IPS-20b (cell line): ENCODE results near the gene KCTD14.
"Not testable (repeated sequence)": the region's sequence is repeated elsewhere in the genome, so short reads cannot be mapped to it uniquely, and the experiment has no call there.

Experiments
- H3K27ac ChIP-seq: one replicate; pipeline ENCODE4 v1.5.1; 2013; ENCODE audit warnings: low read length
- H3K27me3 ChIP-seq: 2 replicates; pipeline ENCODE4 v1.6.1; 2013; ENCODE audit warnings: mild to moderate bottlenecking, low read length, inconsistent platforms; ENCODE audit not compliant: insufficient read depth
- H3K36me3 ChIP-seq: 2 replicates; pipeline ENCODE4 v1.6.1; 2013; ENCODE audit warnings: low read depth, mild to moderate bottlenecking, inconsistent platforms, low read length, moderate library complexity; ENCODE audit not compliant: insufficient read depth
- H3K4me1 ChIP-seq: 2 replicates; pipeline ENCODE4 v1.6.1; 2013; ENCODE audit warnings: mild to moderate bottlenecking, control low read depth, inconsistent platforms, low read length, moderate library complexity; ENCODE audit not compliant: insufficient read depth
- H3K4me3 ChIP-seq: 2 replicates; pipeline ENCODE4 v1.5.1; 2013; ENCODE audit warnings: mild to moderate bottlenecking, low read length, inconsistent platforms
- H3K9ac ChIP-seq: 2 replicates; pipeline ENCODE4 v1.6.1; 2013; ENCODE audit warnings: low read depth, mild to moderate bottlenecking, inconsistent platforms, low read length, moderate library complexity
- H3K9me3 ChIP-seq: 2 replicates; pipeline ENCODE4 v1.6.1; 2013; ENCODE audit warnings: mild to moderate bottlenecking, low read depth, low read length, inconsistent platforms; ENCODE audit not compliant: insufficient read depth

Gene KCTD14

GRCh38 chr11:78061088-78061920, 38.2 kb upstream of the KCTD14 start:
- no peak overlapping the region for H3K27ac ChIP-seq
- H3K4me3 ChIP-seq, result no peak overlapping the region
- no peaks in the 10 kb centered on the region for H3K4me1 ChIP-seq
- H3K9ac ChIP-seq, result no peak overlapping the region
- H3K27me3 ChIP-seq, result no peaks in the 10 kb centered on the region
- no peaks in the 10 kb centered on the region for H3K9me3 ChIP-seq
- H3K36me3 ChIP-seq, result no peaks in the 10 kb centered on the region

GRCh38 chr11:78060533-78060932, 37.5 kb upstream of the KCTD14 start:
- no peak overlapping the region for H3K27ac ChIP-seq
- H3K4me1 ChIP-seq, result no peaks in the 10 kb centered on the region
- H3K27me3 ChIP-seq, result no peaks in the 10 kb centered on the region
- H3K9me3 ChIP-seq, result no peaks in the 10 kb centered on the region
- H3K36me3 ChIP-seq, result no peaks in the 10 kb centered on the region
- no peak overlapping the region for H3K4me3 ChIP-seq
- H3K9ac ChIP-seq, result no peak overlapping the region

DNA sequence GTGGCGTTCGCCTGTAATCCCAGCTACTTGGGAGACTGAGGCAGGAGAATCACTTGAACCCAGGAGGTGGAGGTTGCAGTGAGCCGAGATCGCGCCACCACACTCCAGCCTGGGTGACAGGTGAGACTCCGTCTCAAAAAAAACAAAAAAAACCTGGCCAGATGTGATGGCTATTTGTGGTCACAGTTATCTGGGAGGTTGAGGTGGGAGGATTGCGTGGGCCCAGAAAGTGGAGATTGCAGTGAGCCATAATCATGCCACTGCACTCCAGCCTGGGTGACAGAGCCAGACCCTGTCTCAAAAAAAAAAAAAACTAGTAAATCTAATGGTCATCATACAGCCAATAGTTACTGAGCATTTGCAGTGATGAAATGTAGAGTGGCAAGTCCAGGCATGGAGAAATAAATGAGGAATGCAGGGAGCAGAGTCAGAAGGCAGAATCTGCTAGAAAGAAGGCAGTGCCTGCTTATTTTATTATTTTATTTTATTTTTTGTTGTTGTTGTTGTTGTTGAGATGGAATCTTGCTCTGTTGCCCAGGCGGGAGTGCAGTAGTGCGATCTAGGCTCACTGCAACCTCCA, 36.8 kb upstream of the KCTD14 start:
- H3K4me1 ChIP-seq, H3K4me3 ChIP-seq, H3K36me3 ChIP-seq, H3K27me3 ChIP-seq, H3K9me3 ChIP-seq, H3K9ac ChIP-seq, H3K27ac ChIP-seq: not testable (repeated sequence)

DNA sequence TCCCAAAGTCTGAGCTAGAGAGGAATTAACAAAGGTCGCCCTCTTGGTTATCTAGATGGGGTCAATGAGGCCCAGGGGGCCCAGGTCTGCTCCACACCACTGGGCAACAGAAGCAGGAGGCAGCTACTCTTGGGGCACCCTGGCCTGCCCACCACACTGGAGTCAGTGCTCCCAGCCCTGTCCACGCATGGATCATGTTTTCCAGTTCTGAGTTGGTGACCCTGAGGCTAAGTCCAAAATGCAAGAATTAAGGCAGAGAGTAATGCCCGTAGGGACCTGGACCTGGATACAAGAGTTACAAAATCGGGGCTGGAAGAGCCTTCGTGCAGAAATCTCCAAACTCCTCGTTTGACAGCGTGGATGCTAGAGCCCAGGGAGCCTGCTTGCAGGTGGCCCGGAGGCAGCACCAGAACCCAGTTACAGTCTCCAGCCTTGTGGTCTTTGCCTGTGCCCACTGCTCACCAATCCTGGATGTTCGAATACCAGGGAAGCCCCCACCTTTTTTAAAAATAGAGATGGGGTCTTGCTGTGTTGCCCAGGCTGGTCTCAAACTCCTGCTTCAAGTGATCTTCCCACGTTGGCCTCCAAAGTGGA, 34.5 kb upstream of the KCTD14 start:
- Histone ChIP-seq H3K4me1 (no peaks in the 10 kb centered on the region), H3K27me3 (no peaks in the 10 kb centered on the region), H3K9ac (no peak overlapping the region), H3K27ac (no peak overlapping the region), H3K4me3 (no peak overlapping the region), H3K36me3 (no peaks in the 10 kb centered on the region), H3K9me3 (no peaks in the 10 kb centered on the region)

GRCh38 chr11:78056093-78056492, 33.0 kb upstream of the KCTD14 start:
- no peak overlapping the region for H3K4me3 ChIP-seq
- no peak overlapping the region for H3K9ac ChIP-seq
- H3K36me3 ChIP-seq, result no peaks in the 10 kb centered on the region
- H3K9me3 ChIP-seq, result no peaks in the 10 kb centered on the region
- H3K27me3 ChIP-seq, result no peaks in the 10 kb centered on the region
- H3K27ac ChIP-seq, result no peak overlapping the region
- peaks cover 5% of the 10 kb centered on the region for H3K4me1 ChIP-seq

- no peak overlapping the region for H3K27ac ChIP-seq
- peaks cover 9% of the 10 kb centered on the region for H3K4me1 ChIP-seq
- no peaks in the 10 kb centered on the region for H3K36me3 ChIP-seq
- no peak overlapping the region for H3K4me3 ChIP-seq
- no peaks in the 10 kb centered on the region for H3K27me3 ChIP-seq
- H3K9ac ChIP-seq, result no peak overlapping the region
- H3K9me3 ChIP-seq, result no peaks in the 10 kb centered on the region
Observed at GRCh38 chr11:78054971-78055370, 31.9 kb upstream of the KCTD14 start.

- peak overlapping the region; percentile 70; the same call in 1 of the 2 replicates for H3K9ac ChIP-seq
- H3K27ac ChIP-seq, result peak overlapping the region; percentile 46
- no peaks in the 10 kb centered on the region for H3K27me3 ChIP-seq
- peaks cover 9% of the 10 kb centered on the region for H3K4me1 ChIP-seq
- H3K4me3 ChIP-seq, result no peak overlapping the region; the same call in 1 of the 2 replicates
- no peaks in the 10 kb centered on the region for H3K36me3 ChIP-seq
- no peaks in the 10 kb centered on the region for H3K9me3 ChIP-seq
Observed at GRCh38 chr11:78050964-78051831, 28.1 kb upstream of the KCTD14 start.

DNA sequence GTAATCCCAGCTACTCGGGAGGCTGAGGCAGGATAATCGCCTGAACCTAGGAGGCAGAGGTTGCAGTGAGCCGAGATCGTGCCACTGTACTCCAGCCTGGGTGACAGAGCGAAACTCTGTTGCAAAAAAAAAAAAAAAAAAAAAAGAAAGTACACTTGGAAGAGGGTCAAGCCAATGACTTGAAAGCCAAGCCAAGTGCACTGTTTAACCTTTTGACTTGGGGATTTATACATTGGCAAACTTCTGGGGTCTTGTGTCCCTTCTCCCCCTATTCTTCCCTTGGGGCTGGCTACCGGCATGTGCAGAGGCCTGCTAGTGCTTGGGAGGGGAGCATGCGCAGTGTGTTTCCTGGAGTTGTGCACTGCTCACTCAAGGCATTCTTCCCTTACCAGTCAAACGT, 26.3 kb upstream of the KCTD14 start:
- H3K4me1 ChIP-seq, result peaks cover 9% of the 10 kb centered on the region

GRCh38 chr11:78048561-78048960, 25.5 kb upstream of the KCTD14 start:
- no peak overlapping the region for H3K4me3 ChIP-seq

More for the DNA sequence above, 26.3 kb upstream of the KCTD14 start:
- no peak overlapping the region for H3K27ac ChIP-seq
- no peaks in the 10 kb centered on the region for H3K36me3 ChIP-seq
- H3K27me3 ChIP-seq, result peaks cover 8% of the 10 kb centered on the region; the same call in 1 of the 2 replicates
- H3K9me3 ChIP-seq, result no peaks in the 10 kb centered on the region
- no peak overlapping the region for H3K9ac ChIP-seq
- H3K4me3 ChIP-seq, result no peak overlapping the region

GRCh38 chr11:78046486-78046854, 23.4 kb upstream of the KCTD14 start:
- H3K36me3 ChIP-seq, result no peaks in the 10 kb centered on the region
- no peaks in the 10 kb centered on the region for H3K9me3 ChIP-seq
- peak overlapping the region; percentile 48; the same call in 1 of the 2 replicates for H3K4me3 ChIP-seq
- H3K27me3 ChIP-seq, result peaks cover 8% of the 10 kb centered on the region; the same call in 1 of the 2 replicates
- H3K9ac ChIP-seq, result no peak overlapping the region; the same call in 1 of the 2 replicates
- H3K27ac ChIP-seq, result no peak overlapping the region
- peaks cover 9% of the 10 kb centered on the region for H3K4me1 ChIP-seq

More at GRCh38 chr11:78048561-78048960, 25.5 kb upstream of the KCTD14 start:
- Histone ChIP-seq H3K9me3 (no peaks in the 10 kb centered on the region), H3K4me1 (peaks cover 9% of the 10 kb centered on the region), H3K27ac (no peak overlapping the region), H3K9ac (no peak overlapping the region), H3K36me3 (no peaks in the 10 kb centered on the region), H3K27me3 (peaks cover 8% of the 10 kb centered on the region; the same call in 1 of the 2 replicates)

- no peaks in the 10 kb centered on the region for H3K9me3 ChIP-seq
- peaks cover 4% of the 10 kb centered on the region; the same call in 1 of the 2 replicates for H3K4me1 ChIP-seq
- H3K36me3 ChIP-seq, result no peaks in the 10 kb centered on the region
- peak overlapping the region; percentile 55 for H3K4me3 ChIP-seq
- H3K9ac ChIP-seq, result peak overlapping the region; percentile 26; the same call in 1 of the 2 replicates
- peaks cover 8% of the 10 kb centered on the region; the same call in 1 of the 2 replicates for H3K27me3 ChIP-seq
- no peak overlapping the region for H3K27ac ChIP-seq
Observed at GRCh38 chr11:78045851-78046485, 22.9 kb upstream of the KCTD14 start.
